Tibial nerve (tissue), 4 donors: Measurements from ENCODE around the gene MTMR3. TPM values are rescaled to one million over a fixed set of nuclear protein-coding genes. Genes with fewer than 3 reads are reported as not detected.

ENCODE experiments used
- DNase-seq, 2 donors: peaks; one replicate each; pipeline ENCODE4 v3.0.0-alpha.2; 2019; ENCODE audit warnings: low spot score in 2 of 2
- H3K27ac ChIP-seq, 4 donors: fragments of 200-600 bp; sonication (generic) in 3 of 4; one replicate each; pipeline ENCODE4 v1.5.1; 2017 to 2019; ENCODE audit warnings: mild to moderate bottlenecking in 1 of 4
- H3K27me3 ChIP-seq, 2 donors: fragments of 200-600 bp; sonication (generic) in 1 of 2; one replicate each; pipeline versions ENCODE4 v1.5.1 to v1.6.0; 2017 to 2019
- H3K36me3 ChIP-seq, 3 donors: fragments of 200-600 bp; sonication (generic); one replicate each; pipeline ENCODE4 v1.5.1; 2018 to 2019
- H3K4me1 ChIP-seq, 4 donors: fragments of 200-600 bp; sonication (generic) in 3 of 4; one replicate each; pipeline ENCODE4 v1.5.1; 2017 to 2019
- H3K4me3 ChIP-seq, 4 donors: fragments of 200-600 bp; sonication (generic) in 3 of 4; one replicate each; pipeline ENCODE4 v1.5.1; 2017 to 2019; ENCODE audit warnings: mild to moderate bottlenecking in 1 of 4, moderate library complexity in 1 of 4
- H3K9me3 ChIP-seq, 4 donors: fragments of 200-600 bp; sonication (generic) in 3 of 4; one replicate each; pipeline ENCODE4 v1.5.1; 2017 to 2019
- CTCF ChIP-seq, 5 experiments: fragments of 200-600 bp in 3 of 5; fragments of 450-650 bp in 2 of 5; sonication (generic) in 3 of 5; IDR thresholded peaks; one replicate each; pipeline ENCODE4 v1.5.1; 2016 to 2019; ENCODE audit warnings: antibody characterized with exemption in 5 of 5, mild to moderate bottlenecking in 3 of 5, moderate library complexity in 2 of 5
- EP300 ChIP-seq, 2 donors: sonication (generic); formaldehyde crosslinking; IDR thresholded peaks; one replicate each; pipeline ENCODE4 v1.6.1; 2017; ENCODE audit warnings: antibody characterized with exemption in 2 of 2, mild to moderate bottlenecking in 1 of 2
- POLR2A ChIP-seq, 2 donors: fragments of 450-650 bp; IDR thresholded peaks; one replicate each; pipeline ENCODE4 v1.6.1; 2017; ENCODE audit warnings: antibody characterized with exemption in 2 of 2, mild to moderate bottlenecking in 2 of 2, moderate library complexity in 2 of 2
- WGBS, 2 donors: methylation state at CpG; one replicate each; pipeline ENCODE4 v1.1.5; 2018; 5-methylcytosine and 5-hydroxymethylcytosine counted together
- total RNA-seq, 4 donors: library from RNA; depleted of rRNA; stranded (reverse); fragments of >200 nt; gene quantifications; one replicate each; pipeline ENCODE4 v1.1.0, GENCODE V29; 2016

The MTMR3 gene
- total RNA-seq, 4 donors from 2014 or later, result 56.1 to 91.2 (median 74.5) TPM

GRCh38 chr22:29886596-29886995, 3.6 kb downstream of the MTMR3 start:
- 89 to 97% methylated on average over 1 of the region's 1 CpG for WGBS, 2 donors
- no peaks in the 10 kb centered on the region for H3K36me3 ChIP-seq
- H3K4me3 ChIP-seq, result no peak overlapping the region
- TF ChIP-seq POLR2A (IDR thresholded peaks at IDR 0.05) (no peak), CTCF (IDR thresholded peaks at IDR 0.05) (no peak), EP300 (IDR thresholded peaks at IDR 0.05) (no peak)
- no peaks in the 10 kb centered on the region for H3K9me3 ChIP-seq
- no peaks in the 10 kb centered on the region for H3K27me3 ChIP-seq
- H3K27ac ChIP-seq, result no peak overlapping the region
- no peak for DNase-seq
- H3K4me1 ChIP-seq, result peaks cover 0 to 62% (median 26%) of the 10 kb centered on the region in 4 donors

- Histone ChIP-seq H3K4me3 (no peak overlapping the region), H3K27ac (no peak overlapping the region), H3K9me3 (no peaks in the 10 kb centered on the region), H3K4me1 (peaks cover 0 to 67% (median 26%) of the 10 kb centered on the region in 4 donors), H3K36me3 (no peaks in the 10 kb centered on the region), H3K27me3 (no peaks in the 10 kb centered on the region)
- WGBS, 2 donors, result 40 to 45% methylated on average over 2 of the region's 2 CpGs
- DNase-seq, result no peak
- TF ChIP-seq POLR2A (IDR thresholded peaks at IDR 0.05), result no peak
- no peak for TF ChIP-seq CTCF (IDR thresholded peaks at IDR 0.05)
- TF ChIP-seq EP300 (IDR thresholded peaks at IDR 0.05), result no peak
Measured at GRCh38 chr22:29887358-29887757, 4.4 kb downstream of the MTMR3 start.

GRCh38 chr22:29890760-29891159, 7.8 kb downstream of the MTMR3 start:
- WGBS, 2 donors, result 85 to 87% methylated on average over 5 of the region's 5 CpGs
- H3K27ac ChIP-seq, result no peak overlapping the region
- no peaks in the 10 kb centered on the region for H3K27me3 ChIP-seq
- no peaks in the 10 kb centered on the region for H3K9me3 ChIP-seq
- DNase-seq, result no peak
- no peak for TF ChIP-seq CTCF (IDR thresholded peaks at IDR 0.05)
- no peak for TF ChIP-seq EP300 (IDR thresholded peaks at IDR 0.05)
- TF ChIP-seq POLR2A (IDR thresholded peaks at IDR 0.05), result no peak
- H3K4me1 ChIP-seq, result peaks cover 0 to 54% (median 12%) of the 10 kb centered on the region in 4 donors
- H3K36me3 ChIP-seq, result no peaks in the 10 kb centered on the region
- no peak overlapping the region for H3K4me3 ChIP-seq

- peaks cover 0 to 36% (median 4%) of the 10 kb centered on the region in 4 donors for H3K4me1 ChIP-seq
- no peak for DNase-seq
- no peaks in the 10 kb centered on the region for H3K27me3 ChIP-seq
- WGBS, 2 donors, result 59 to 79% methylated on average over 1 of the region's 1 CpG
- TF ChIP-seq POLR2A (IDR thresholded peaks at IDR 0.05), result no peak
- no peak for TF ChIP-seq EP300 (IDR thresholded peaks at IDR 0.05)
- no peak for TF ChIP-seq CTCF (IDR thresholded peaks at IDR 0.05)
- no peak overlapping the region for H3K27ac ChIP-seq
- no peaks in the 10 kb centered on the region for H3K36me3 ChIP-seq
- H3K9me3 ChIP-seq, result no peaks in the 10 kb centered on the region
- no peak overlapping the region for H3K4me3 ChIP-seq
Measured at GRCh38 chr22:29892315-29893156, 9.6 kb downstream of the MTMR3 start.

- DNase-seq, result no peak
- 96 to 100% methylated on average over 1 of the region's 1 CpG for WGBS, 2 donors
- no peaks in the 10 kb centered on the region for H3K36me3 ChIP-seq
- H3K4me3 ChIP-seq, result no peak overlapping the region
- no peak for TF ChIP-seq CTCF (IDR thresholded peaks at IDR 0.05)
- TF ChIP-seq POLR2A (IDR thresholded peaks at IDR 0.05), result no peak
- TF ChIP-seq EP300 (IDR thresholded peaks at IDR 0.05), result no peak
- peaks cover 0 to 36% (median 4%) of the 10 kb centered on the region in 4 donors for H3K4me1 ChIP-seq
- no peaks in the 10 kb centered on the region for H3K27me3 ChIP-seq
- no peaks in the 10 kb centered on the region for H3K9me3 ChIP-seq
- H3K27ac ChIP-seq, result no peak overlapping the region
Measured at GRCh38 chr22:29901354-29901753, 18.4 kb downstream of the MTMR3 start.
